NCI-H1417 (cell line): Measurements from ENCODE around the gene SEMA4D.

Experiments used
- DNase-seq, 3 experiments: peaks; one replicate each; lab custom pipeline; 2025; lab: John Stamatoyannopoulos, UW

SEMA4D gene

DNA sequence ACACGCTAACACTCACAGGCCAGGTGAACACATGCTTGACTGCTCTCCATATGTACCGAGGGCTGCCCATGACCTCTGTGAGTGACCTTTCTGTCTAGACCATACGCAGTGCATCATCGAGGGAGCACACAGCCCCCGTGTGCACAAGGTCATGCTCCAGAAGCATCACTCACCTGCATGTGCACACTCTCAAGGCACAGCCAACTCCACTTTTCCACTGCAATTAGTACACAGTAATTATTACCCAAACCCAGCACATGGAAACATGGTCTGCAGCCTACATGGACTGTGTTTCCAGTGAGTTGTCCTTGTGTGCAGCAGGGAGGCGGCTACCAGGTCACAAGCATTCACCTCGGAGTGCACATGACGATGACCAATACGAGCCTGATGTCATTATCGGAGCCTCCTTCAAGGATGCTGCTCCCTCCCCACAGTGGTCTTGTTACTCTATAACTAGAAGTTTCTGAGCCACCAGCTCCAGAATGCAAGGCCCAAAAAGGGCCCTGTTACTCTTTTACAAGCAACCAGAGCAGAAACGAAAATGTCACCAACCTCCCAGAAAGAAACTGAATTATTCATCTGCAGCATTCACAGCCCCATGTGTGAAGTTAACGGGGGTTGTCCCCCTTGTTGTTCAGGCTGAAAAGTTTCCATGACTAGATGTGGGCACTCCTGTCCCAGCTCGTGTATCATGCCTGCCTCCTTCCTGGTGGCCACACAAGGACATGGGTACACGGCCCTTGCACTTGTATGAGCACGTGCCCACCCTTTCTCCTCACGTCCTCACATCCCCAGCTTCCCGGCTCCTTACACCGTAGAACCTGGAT is 31.2 kb downstream of the SEMA4D start:
- no peak for DNase-seq

GRCh38 chr9:89465726-89466308 is 32.1 kb downstream of the SEMA4D start:
- DNase-seq: peak in 1 of 3 experiments; percentile 17

DNA sequence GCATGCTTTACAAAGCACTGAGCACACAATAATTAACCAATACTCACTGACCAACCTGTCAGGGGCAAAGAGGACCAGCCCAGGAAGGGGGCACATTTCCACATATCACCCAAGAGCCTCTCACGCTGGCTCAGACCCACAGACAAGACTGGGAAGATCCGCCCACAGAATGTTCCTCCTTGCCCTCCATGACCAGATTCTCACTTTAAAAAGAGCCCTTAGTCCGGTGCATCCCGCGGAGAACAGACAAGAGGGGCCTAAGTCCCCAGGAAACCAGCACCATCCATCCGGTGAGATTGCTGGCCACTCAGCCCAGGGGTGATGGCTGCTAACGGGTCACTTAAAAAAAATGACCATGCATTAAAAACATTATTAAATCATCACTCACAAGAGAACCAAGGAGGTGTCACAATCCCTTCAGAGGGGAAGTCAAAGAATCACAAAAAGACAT is 32.9 kb downstream of the SEMA4D start:
- DNase-seq: no peak

- DNase-seq: no peak
These were observed 33.5 kb downstream of the SEMA4D start for GRCh38 chr9:89464300-89464901.

DNA sequence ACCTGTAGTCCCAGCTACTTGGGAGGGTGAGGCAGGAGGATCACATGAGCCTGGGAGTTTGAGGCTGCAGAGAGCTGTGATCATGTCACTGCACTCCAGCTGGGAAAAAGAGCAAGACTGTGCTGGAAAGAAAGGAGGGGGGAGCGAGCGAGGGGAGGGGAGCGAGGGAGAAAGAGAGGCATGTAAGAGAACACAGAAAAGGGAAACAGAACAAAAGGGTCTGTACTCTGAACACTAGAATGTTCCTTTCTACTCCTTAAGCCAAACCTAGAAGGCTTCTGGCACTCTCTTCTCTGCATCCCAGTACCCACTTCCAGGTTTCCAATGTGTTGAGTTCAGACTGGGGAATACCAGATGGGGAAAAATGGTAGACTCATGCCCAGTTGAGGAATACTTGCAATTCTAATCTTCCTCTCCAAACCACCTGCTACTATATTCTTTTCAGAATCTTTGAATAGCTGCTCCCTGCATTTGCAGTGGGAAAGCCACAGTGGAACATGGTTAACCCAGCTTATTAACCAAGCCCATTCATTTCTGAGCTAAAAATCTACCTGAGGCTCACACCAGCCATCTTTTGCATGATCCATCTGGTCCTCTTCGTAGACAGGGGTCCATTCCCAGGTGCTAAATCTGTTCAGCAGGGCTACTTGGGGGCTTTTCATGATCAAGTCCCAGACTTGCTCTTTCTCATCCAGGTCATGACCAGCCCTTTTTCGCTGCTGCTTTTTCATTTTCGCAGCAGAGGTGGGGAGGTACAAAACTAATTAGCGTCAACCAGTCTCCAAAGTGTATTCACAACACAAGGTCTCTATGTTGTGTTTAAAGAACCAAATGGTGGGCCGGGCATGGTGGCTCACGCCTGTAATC is 34.9 kb downstream of the SEMA4D start:
- DNase-seq: no peak

GRCh38 chr9:89462199-89462598 is 35.7 kb downstream of the SEMA4D start:
- DNase-seq: no peak

DNA sequence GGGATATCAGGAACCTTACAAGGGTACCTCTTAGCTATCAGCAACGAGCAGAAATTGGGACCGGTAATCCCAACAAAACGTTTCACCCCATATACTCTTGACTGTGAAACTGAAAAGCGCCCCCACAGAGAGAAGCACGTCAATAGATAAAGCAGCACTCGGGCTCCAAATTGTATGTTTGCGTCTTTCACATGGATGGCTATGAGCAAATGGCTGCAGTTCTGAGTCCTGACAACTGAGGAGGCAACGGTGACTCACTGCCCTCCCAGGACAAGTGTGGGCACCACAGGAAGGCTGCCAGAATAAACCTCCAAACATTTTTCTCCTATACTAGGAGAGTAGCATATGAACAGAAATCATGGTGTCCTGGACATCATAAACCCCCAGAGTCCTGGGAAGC is 36.6 kb downstream of the SEMA4D start:
- no peak for DNase-seq

GRCh38 chr9:89460551-89460950 is 37.4 kb downstream of the SEMA4D start:
- no peak for DNase-seq

- no peak for DNase-seq
These were observed 39.0 kb downstream of the SEMA4D start for GRCh38 chr9:89458768-89459496.

GRCh38 chr9:89457376-89457855 is 40.5 kb downstream of the SEMA4D start:
- no peak for DNase-seq

DNA sequence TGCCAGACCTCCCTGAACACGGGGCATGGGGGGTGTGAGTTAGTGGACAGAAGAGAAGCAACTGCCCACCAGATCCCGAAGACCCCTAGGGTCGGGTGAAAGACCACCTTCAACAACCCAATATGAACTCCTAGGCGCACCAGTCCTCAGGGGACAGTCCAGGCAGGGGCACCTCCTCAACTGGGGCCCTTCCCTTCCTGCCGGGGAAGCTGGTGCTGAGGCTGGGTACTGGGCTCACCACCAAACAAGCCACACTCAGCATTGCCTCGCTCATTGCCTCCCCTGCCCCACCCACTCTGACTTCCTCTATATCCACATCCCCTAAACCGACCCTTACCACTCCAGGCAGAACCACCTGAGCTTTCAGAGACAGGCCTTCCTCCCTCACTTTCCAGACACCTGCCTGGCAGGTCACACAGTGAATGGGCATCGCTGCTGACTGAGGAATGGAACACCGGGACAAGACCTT is 42.5 kb downstream of the SEMA4D start:
- DNase-seq: no peak

GRCh38 chr9:89454498-89455355 is 43.2 kb downstream of the SEMA4D start:
- no peak for DNase-seq

- DNase-seq: no peak
These were observed 44.5 kb downstream of the SEMA4D start for GRCh38 chr9:89453452-89453851.

DNA sequence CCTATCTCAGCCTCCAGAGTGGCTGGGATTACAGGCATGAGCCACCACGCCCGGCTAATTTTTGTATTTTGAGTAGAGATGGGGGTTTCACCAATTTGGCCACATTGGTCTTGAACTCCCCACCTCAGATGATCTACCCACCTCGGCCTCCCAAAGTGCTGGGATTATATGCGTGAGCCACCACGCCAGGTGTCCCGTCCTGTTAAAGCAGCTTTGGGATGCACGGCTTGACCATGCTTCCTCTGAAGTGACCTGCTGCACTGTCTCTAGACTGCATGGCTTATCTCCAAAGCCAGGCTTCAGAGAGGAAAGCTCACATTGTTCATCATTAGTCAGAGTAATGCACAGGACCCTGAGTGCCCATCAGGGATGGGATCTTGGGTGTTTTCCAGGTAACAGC is 45.4 kb downstream of the SEMA4D start:
- DNase-seq: no peak

- no peak for DNase-seq
These were observed 47.7 kb downstream of the SEMA4D start for GRCh38 chr9:89450213-89450612.

GRCh38 chr9:89449261-89449671 is 48.6 kb downstream of the SEMA4D start:
- DNase-seq: peak in 1 of 3 experiments; percentile 9

DNA sequence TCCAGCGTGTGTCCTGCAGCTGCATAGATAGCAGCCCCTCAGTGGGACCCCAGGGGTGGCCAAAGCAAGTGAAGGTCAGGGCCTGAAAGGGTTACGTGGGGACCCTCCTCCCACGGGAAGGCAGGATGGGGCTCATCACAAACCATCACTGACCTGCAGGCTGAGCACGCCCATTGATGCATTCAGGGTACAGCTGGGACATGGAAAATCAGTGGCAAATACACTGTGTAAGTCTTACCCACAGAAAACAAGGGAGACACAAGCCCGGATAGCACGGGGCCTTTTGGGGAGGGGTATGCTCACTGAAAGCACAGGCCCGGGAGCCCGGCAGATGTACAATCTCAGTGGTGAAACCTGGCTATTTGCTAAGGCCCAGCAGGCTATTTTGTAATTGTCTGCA is 49.1 kb downstream of the SEMA4D start:
- no peak for DNase-seq

DNA sequence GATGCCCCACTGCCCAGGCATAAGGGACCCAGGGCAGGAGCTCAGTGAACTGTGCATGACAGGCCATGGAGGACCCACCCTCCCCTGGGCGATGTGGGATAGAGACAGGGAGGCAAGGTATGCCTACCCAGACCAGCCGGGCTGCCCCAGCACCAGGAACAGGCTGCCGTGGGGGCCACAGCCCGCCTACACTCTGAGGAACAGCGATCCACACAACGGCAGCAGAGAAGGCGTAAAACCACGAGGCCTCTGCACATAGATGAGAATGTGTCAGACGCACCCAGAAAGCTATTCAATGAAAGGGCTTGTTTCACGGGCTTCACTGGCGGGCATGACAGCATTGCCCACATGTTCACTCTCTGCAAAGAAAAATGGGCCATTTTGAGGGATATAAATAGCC is 49.5 kb downstream of the SEMA4D start:
- DNase-seq: no peak

DNA sequence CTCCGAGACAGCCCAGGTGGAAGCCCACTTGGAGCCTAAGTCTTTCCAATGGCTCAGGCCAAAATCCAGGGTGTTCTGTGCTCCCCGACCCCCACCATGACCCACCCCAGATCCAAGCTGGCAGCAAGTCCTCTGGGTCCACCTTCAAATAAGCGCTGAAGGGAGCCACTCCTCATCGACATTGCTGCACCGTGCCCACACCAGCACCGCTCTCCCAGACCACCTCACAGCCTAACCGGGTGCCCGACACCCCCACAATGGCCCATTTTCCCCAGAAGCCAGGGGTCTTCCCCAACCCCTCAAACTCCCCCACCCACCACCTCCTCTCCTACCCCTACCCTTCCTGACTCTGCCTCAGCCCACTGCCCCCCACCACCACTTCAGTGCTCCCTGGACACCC is 50.5 kb downstream of the SEMA4D start:
- no peak for DNase-seq

DNA sequence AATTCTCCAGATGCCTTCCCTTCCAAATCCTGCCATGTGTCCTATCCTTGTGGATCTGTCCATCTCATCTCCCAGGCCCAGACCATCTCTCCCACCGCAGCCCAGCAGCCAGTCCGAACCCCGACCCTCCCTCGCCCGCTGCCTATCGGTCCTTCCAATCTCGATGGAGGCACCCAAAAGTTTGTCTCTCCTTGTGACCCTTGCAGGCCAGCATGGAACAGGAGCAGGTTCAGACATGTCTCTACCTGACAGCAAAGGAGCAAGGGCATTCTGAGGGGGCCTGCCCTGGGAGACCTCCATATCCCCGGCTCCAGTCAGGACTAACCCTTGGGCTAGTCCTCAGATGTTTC is 51.0 kb downstream of the SEMA4D start:
- no peak for DNase-seq
